Kidney epithelial cell (primary cell): ENCODE measurements around the gene SPATA25. TPM values are rescaled to one million over a fixed set of nuclear protein-coding genes. Genes with fewer than 3 reads are reported as not detected.

Source experiments
- DNase-seq: peaks from one replicate; pipeline ENCODE4 v3.0.0-alpha.2; 2010; ENCODE audit warnings: low read depth
- H3K27me3 ChIP-seq: 2 replicates; pipeline ENCODE4 v1.6.0; 2011; ENCODE audit warnings: low read length; ENCODE audit not compliant: control insufficient read depth, insufficient read depth
- H3K36me3 ChIP-seq: 2 replicates; pipeline ENCODE4 v1.5.1; 2011; ENCODE audit warnings: low read length; ENCODE audit not compliant: control insufficient read depth, insufficient read depth
- H3K4me3 ChIP-seq: 2 replicates; pipeline ENCODE4 v1.5.1; 2011; ENCODE audit warnings: low read depth, mild to moderate bottlenecking, control low read depth, low read length
- total RNA-seq: library from RNA; depleted of rRNA; stranded (reverse); fragments of >200 nt; gene quantifications from 2 replicates; pipeline ENCODE4 v1.2.3, GENCODE V29; 2015
- TF ChIP-seq, protein P1 (sequence below): IDR thresholded peaks from 2 replicates; pipeline ENCODE4 v1.5.1; 2011; ENCODE audit warnings: mild to moderate bottlenecking, moderate library complexity, low read length, control low read depth, inconsistent platforms; ENCODE audit not compliant: insufficient read depth, poor library complexity, severe bottlenecking

The SPATA25 gene
- total RNA-seq, 1 donor from 2014 or later = 0.25 TPM

DNA sequence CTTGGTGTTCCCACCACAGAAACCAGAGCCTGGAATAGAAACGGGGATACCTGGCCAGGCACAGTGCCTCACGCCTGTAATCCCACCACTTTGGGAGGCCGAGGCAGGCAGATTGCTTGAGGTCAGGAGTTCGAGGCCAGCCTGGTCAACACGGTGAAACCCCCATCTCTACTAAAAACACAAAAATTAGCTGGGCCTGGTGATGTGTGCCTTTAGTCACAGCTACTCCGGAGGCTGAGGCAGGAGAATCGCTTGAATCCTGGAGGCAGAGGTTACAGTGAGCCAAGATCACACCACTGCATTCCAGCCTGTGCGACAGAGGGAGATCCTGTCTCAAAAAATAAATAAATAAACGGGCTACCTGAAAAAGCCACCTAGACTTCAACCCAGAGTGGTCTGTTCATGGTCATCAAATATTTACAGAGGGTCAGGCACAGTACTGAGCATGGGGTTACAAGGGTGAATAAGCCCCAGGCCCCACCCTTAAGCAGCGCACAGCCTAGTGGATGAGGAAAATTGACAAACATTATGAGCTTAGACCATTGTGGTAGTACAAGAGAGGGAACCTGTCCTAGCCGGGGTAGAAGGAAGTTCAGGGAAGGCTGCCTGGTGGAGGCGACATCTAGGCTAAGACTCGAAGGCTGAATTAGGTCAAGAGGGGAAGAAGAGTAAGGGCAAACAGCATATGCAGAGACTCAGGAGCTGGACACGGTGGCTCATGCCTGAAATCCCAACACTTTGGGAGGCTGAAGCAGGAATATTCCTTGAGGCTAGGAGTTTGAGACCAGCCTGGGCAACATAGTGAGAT, 39.9 kb upstream of the SPATA25 start:
- TF ChIP-seq, protein P1, sequence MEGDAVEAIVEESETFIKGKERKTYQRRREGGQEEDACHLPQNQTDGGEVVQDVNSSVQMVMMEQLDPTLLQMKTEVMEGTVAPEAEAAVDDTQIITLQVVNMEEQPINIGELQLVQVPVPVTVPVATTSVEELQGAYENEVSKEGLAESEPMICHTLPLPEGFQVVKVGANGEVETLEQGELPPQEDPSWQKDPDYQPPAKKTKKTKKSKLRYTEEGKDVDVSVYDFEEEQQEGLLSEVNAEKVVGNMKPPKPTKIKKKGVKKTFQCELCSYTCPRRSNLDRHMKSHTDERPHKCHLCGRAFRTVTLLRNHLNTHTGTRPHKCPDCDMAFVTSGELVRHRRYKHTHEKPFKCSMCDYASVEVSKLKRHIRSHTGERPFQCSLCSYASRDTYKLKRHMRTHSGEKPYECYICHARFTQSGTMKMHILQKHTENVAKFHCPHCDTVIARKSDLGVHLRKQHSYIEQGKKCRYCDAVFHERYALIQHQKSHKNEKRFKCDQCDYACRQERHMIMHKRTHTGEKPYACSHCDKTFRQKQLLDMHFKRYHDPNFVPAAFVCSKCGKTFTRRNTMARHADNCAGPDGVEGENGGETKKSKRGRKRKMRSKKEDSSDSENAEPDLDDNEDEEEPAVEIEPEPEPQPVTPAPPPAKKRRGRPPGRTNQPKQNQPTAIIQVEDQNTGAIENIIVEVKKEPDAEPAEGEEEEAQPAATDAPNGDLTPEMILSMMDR = no peak
- Histone ChIP-seq H3K4me3 (no peak overlapping the region), H3K36me3 (no peaks in the 10 kb centered on the region), H3K27me3 (no peaks in the 10 kb centered on the region)
- DNase-seq = no peak

DNA sequence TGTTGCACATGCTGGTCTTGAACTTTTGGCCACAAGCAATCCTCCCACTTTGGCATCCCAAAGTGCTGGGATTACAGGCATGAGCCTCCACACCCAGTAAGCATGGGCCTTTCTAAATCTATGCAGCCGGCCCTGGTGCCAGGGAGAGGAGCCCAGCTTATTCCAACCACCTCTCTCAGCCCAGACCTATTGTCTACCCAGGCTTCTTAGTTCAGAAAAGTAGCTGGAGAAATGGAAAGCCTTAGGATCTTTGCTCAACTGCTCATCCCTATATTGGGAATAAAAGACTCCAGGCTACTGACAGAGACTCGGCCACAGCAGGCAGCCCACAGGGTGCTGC, 39.3 kb upstream of the SPATA25 start:
- TF ChIP-seq, protein P1 = no peak
- no peaks in the 10 kb centered on the region for H3K27me3 ChIP-seq
- no peaks in the 10 kb centered on the region for H3K36me3 ChIP-seq
- no peak for DNase-seq
- no peak overlapping the region for H3K4me3 ChIP-seq

DNA sequence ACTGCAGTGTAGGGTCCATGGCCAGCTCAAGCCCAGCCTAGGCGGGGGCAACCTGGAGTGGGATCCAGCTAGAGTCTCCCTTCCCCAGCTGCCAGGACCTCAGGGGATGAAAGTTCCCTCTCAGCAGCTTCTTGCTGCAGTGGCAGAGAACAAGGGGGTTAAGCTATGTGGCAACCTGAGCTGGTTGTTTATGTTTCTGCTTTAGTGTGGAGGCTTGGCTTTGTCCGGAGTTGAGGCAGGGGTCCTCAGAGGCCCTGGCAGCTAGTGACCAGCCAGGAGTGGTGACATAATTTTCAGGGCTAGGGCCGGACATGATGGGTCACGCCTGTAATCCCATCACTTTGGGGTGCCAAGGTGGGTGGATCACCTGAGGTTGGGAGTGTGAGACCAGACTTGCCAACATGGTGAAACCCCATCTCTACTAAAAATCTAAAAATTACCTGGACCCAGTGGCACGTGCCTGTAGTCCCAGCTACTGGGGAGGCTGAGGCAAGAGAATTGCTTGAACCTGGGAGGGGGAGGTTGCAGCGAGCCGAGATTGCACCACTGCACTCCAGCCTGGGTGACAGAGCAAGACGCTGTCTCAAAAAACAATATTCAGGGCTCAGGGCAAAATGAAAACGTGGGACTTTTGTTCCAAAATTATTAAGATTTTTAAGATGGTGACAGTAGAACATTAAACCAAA, 38.5 kb upstream of the SPATA25 start:
- TF ChIP-seq, protein P1 = no peak
- H3K4me3 ChIP-seq = no peak overlapping the region
- no peak for DNase-seq
- no peaks in the 10 kb centered on the region for H3K27me3 ChIP-seq
- no peaks in the 10 kb centered on the region for H3K36me3 ChIP-seq

DNA sequence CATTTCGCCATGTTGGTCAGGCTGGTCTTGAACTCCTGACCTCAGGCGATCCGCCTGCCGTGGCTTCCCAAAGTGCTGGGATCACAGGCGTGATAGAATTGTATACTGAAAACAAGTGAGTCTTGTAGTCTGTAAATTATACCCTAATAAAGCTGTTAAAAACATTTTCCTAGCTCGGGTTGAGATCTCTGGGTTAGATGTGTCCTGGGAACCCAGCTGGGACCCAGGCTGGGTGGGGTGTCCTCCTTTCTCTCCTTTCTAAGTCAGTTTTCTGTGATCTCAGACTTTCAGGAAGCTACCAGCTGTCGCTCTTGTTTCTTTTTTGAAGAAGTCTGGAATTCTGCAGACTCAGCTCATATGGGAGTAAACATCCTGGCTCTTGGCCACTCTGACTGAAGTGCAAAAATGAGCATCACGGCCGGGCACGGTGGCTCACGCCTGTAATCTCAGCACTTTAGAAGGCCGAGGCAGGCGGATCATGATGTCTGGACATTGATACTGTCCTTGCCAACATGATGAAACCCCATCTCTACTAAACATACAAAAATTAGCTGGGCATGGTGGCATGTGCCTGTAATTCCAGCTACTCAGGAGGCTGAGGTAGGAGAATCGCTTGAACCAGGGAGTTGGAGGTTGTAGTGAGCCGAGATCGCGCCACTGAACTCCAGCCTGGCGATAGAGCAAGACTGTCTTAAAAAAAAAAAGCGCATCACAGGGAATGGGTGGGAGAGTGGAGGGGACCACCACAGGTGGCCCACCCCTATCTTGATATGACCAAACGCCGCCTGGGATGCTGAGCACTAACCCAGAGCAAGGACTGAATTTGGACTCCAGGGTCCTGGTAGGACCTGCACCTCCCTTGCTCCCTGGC, 37.2 kb upstream of the SPATA25 start:
- TF ChIP-seq, protein P1 = no peak
- Histone ChIP-seq H3K27me3 (no peaks in the 10 kb centered on the region), H3K4me3 (no peak overlapping the region), H3K36me3 (no peaks in the 10 kb centered on the region)
- DNase-seq = no peak

DNA sequence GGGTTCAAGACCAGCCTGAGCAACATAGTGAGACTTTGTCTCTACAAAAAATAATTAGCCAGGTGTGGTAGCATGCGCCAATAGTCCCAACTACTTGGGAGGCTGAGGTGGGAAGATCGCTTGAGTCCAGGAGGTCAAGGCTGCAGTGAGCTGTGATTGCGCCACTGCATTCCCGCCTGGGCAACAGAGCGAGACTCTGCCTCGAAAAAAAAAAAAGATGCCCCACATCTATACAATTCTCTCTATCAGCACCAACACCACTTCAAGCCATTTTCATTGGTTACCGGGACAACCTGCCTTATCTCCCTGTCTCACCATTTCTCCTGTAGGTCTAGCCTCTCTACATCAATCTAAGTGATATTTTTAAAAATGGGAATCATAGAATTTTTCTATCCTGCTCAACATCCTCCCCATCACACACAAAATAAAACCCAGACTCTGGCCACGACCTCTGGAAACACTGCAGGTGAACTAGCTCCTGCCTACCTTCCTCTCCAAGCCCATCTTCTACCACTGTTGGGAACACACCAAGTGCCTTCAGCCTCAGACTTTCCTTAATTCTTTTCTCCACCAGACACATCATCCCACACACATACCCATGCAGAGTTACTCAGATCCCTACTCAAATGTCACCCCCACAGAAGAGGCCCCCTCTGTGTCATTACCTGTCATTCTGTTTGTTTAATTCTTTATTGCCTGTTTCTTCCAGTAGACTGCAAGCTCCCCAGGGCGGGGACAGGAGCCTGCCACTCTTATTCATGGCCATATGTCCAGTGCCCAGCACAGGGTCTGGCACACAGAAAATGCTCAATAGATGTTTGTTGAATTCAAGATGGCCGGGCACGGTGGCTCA, 34.1 kb upstream of the SPATA25 start:
- TF ChIP-seq, protein P1 = no peak
- no peak for DNase-seq
- Histone ChIP-seq H3K36me3 (no peaks in the 10 kb centered on the region), H3K27me3 (no peaks in the 10 kb centered on the region), H3K4me3 (no peak overlapping the region)
